Dendritic cell treated with granulocyte-macrophage colony-stimulating factor and Interleukin-4, amounts not matched to agents 40 ng/mL and 50 ng/mL, for 4 days (primary cell): Measurements from ENCODE around the gene ATG7.
A peak's percentile ranks its signal among the peaks of the same experiment; 100 is the strongest.
"Not testable (repeated sequence)": the region's sequence is repeated elsewhere in the genome, so short reads cannot be mapped to it uniquely, and the experiment has no call there.

ENCODE experiments used
- H3K27ac Mint-ChIP-seq: one replicate; pipeline ENCODE4 v1.8.0; 2022; ENCODE audit warnings: mild to moderate bottlenecking, mixed read lengths
- H3K27me3 Mint-ChIP-seq: one replicate; pipeline ENCODE4 v1.8.0; 2022; ENCODE audit warnings: mild to moderate bottlenecking, mixed read lengths
- H3K36me3 Mint-ChIP-seq: one replicate; pipeline ENCODE4 v1.8.0; 2022; ENCODE audit warnings: low read depth, mixed read lengths
- H3K4me1 Mint-ChIP-seq: one replicate; pipeline ENCODE4 v1.8.0; 2022; ENCODE audit warnings: low read depth, mixed read lengths
- H3K4me3 Mint-ChIP-seq: one replicate; pipeline ENCODE4 v1.8.0; 2022; ENCODE audit warnings: mild to moderate bottlenecking, moderate library complexity, mixed read lengths
- H3K9me3 Mint-ChIP-seq: one replicate; pipeline ENCODE4 v1.8.0; 2022; ENCODE audit warnings: mixed read lengths
- intact Hi-C: fragments of 100-400 bp; cut with micrococcal nuclease; formaldehyde crosslinking; loops from one replicate; pipeline ENCODE4 v1.15.0; 2022

ATG7 gene

DNA sequence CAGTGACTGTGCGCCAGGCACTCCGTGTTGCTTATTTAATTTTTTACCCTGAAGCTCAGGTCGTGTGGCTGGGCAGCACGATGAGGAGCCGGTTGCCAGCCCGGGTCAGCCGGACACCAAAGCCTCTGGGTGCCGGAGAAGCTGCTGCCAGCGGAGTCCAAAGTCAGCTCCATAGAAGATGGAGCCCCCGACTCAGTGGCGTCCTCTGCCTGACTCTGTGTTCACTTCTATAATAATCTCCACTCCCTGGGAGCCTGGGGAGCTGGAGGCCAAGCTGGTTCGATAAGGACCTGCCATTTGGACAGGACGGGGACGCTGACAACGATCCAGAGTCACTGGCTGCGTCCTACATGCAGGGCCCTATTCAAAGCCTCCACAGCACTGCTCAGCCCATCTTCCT is 292.9 kb downstream of the ATG7 start:
- Mint-ChIP-seq H3K4me1 (no peaks in the 10 kb centered on the region), H3K9me3 (no peaks in the 10 kb centered on the region), H3K27ac (no peak overlapping the region), H3K4me3 (no peak overlapping the region), H3K27me3 (no peaks in the 10 kb centered on the region), H3K36me3 (peaks cover 92% of the 10 kb centered on the region)
- intact Hi-C loops: no loop called here

DNA sequence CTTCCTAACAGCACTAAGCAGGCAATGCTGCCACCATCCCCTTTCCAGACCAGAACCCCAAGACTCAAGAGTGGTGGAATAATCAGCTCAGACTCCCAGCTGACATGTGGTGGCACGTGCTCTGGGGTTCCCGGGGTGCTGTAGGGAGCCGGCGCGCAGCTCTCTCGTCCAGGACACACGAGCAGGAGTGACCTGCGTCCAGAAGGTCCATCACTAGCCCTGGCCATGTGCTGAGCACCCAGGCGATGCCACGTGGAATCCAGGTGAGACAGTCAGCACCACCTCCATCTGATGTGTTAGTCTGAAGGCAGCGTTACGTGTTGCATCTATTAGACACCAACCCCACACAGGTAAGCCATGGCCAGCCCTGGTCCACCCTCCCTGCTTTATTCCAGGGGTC is 293.3 kb downstream of the ATG7 start:
- no peaks in the 10 kb centered on the region for H3K9me3 Mint-ChIP-seq
- H3K27ac Mint-ChIP-seq: no peak overlapping the region
- intact Hi-C loops: no loop called here
- H3K36me3 Mint-ChIP-seq: peaks cover 92% of the 10 kb centered on the region
- no peak overlapping the region for H3K4me3 Mint-ChIP-seq
- peaks cover 2% of the 10 kb centered on the region for H3K4me1 Mint-ChIP-seq
- H3K27me3 Mint-ChIP-seq: no peaks in the 10 kb centered on the region

DNA sequence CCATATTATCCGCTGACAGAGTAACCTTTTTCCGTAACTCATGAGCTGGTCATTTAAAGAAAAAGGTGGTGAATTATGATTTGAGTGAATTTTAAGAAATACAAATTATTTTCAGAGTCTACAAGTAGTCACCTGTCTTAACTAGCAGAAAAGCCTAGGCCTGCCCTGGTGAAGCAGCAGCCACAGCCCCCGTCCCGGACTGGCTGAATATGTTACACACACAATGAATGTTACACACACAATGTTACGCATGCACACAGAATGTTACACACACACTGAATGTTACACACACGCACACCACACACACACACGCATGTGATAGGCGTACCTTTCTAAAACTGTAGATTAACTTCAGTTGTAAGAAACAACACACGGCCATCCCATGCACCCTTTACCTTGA is 293.7 kb downstream of the ATG7 start:
- Mint-ChIP-seq H3K27me3 (no peaks in the 10 kb centered on the region), H3K4me3 (no peak overlapping the region), H3K36me3 (peaks cover 90% of the 10 kb centered on the region), H3K4me1 (peaks cover 6% of the 10 kb centered on the region), H3K9me3 (no peaks in the 10 kb centered on the region), H3K27ac (no peak overlapping the region)
- intact Hi-C loops: no loop called here

- peaks cover 85% of the 10 kb centered on the region for H3K36me3 Mint-ChIP-seq
- H3K27me3 Mint-ChIP-seq: no peaks in the 10 kb centered on the region
Measured at GRCh38 chr3:11566478-11566877, 294.3 kb downstream of the ATG7 start.

DNA sequence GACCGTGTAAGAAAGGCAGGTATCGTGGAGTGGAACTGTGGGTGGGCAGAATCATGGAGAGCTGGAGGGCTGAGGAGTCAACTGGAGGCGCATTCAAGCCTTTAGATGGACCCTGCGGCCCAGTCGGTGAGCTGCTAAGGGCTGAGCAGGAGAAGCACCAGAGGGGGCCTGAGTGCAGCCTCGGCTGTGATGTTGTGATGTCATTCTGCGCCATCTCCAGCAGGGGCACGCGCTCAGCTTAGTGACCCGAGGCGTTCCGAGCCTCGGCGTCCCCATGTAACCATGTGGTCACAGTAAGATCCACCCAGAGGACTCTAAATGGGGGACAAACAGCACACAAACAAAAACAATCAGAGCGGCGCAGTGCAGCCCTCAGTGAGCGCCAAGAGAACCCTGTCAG is 294.7 kb downstream of the ATG7 start:
- intact Hi-C loops: no loop called here

More at GRCh38 chr3:11566478-11566877, 294.3 kb downstream of the ATG7 start:
- intact Hi-C loops: no loop called here
- Mint-ChIP-seq H3K4me3 (no peak overlapping the region), H3K4me1 (peaks cover 12% of the 10 kb centered on the region), H3K9me3 (no peaks in the 10 kb centered on the region), H3K27ac (no peak overlapping the region)

DNA sequence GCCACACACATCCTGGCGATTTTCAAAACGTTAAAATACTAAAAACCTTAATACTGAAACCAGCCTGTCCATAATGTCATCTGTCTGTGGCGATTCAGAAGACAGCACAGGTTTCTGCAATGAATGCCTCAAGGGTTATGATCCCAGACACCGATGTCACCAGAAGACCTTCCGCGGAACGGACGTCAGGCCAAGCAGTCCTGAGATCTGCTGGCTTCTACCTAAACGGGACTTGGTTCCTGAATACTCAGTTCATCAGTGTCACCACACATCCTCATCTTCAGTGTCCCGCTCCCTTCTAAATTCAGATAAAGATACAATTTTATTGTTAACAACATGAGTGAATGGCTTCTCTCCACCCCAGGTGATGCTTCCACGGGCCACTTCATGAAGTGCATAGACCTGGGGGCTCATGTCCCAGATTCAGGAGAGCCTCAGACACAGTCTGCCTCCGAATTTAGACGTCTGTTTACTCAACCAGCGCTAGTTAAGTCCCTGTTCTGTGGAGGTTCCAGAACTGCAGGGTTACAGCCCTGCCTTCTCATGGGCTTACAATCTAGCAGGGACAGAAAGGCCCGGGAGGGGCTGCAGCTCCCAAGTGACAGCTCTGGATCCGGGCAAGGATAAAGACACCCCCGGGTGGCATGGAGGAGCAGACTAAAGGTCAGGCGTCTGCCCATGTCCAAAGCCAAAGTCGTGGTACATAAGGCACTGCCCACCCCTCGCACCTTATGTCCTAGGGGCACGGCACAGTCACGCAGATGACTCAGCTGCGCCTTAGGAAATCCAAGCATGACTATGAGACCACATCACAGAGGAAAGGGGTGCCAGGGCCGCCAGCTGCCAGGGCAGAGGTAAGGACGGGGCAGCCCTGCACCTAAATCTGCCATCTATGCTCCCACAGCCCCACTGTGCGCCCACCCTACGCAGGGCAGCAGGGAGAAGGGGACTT is 295.6 kb downstream of the ATG7 start:
- Mint-ChIP-seq H3K27me3 (no peaks in the 10 kb centered on the region), H3K4me3 (no peak overlapping the region), H3K4me1 (peaks cover 18% of the 10 kb centered on the region), H3K27ac (no peak overlapping the region), H3K36me3 (peaks cover 82% of the 10 kb centered on the region), H3K9me3 (no peaks in the 10 kb centered on the region)
- intact Hi-C loops: no loop called here

More for the DNA sequence above, 294.7 kb downstream of the ATG7 start:
- no peaks in the 10 kb centered on the region for H3K27me3 Mint-ChIP-seq
- no peaks in the 10 kb centered on the region for H3K9me3 Mint-ChIP-seq
- no peak overlapping the region for H3K27ac Mint-ChIP-seq
- H3K4me3 Mint-ChIP-seq: no peak overlapping the region
- peaks cover 83% of the 10 kb centered on the region for H3K36me3 Mint-ChIP-seq
- peaks cover 16% of the 10 kb centered on the region for H3K4me1 Mint-ChIP-seq

DNA sequence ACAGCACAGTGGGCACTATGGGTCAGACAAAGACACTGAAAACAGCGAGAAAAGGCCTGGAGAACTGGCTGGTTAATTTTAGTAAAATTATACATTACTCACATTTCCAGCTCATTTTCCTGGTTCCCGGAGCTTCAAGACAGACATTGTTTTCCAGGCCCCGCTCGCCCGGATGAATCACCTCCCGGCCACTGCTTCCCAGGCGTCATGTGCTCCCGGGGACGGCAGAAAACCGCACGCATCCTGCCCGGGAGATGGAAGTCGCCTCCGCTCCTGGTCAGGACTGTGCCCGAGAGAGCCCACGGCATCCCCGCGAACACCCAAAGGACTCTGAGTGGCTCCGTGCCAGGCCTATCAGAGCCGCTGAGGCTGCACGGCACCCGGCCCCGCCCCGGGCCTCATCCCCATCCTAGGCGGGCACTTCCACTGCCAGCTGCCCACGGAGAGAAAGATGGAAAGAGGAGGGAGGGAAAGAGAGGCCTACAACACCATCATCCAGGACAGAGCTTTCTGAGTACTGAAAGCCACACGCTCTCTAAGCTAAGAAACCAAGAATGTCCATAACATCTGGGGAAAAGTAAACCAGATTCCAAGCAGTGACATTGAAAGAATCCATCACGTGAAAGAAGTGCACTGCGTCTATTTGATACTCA is 296.4 kb downstream of the ATG7 start:
- Mint-ChIP-seq H3K4me3 (no peak overlapping the region), H3K36me3 (peaks cover 82% of the 10 kb centered on the region)
- intact Hi-C loops: no loop called here

GRCh38 chr3:11569156-11569741 is 297.1 kb downstream of the ATG7 start:
- Mint-ChIP-seq H3K27me3 (no peaks in the 10 kb centered on the region), H3K36me3 (peaks cover 77% of the 10 kb centered on the region), H3K27ac (peak overlapping the region; percentile 35), H3K4me3 (no peak overlapping the region), H3K4me1 (peaks cover 18% of the 10 kb centered on the region), H3K9me3 (no peaks in the 10 kb centered on the region)
- intact Hi-C loops: no loop called here

More for the DNA sequence above, 296.4 kb downstream of the ATG7 start:
- no peak overlapping the region for H3K27ac Mint-ChIP-seq
- H3K27me3 Mint-ChIP-seq: no peaks in the 10 kb centered on the region
- H3K9me3 Mint-ChIP-seq: no peaks in the 10 kb centered on the region
- H3K4me1 Mint-ChIP-seq: peaks cover 18% of the 10 kb centered on the region

DNA sequence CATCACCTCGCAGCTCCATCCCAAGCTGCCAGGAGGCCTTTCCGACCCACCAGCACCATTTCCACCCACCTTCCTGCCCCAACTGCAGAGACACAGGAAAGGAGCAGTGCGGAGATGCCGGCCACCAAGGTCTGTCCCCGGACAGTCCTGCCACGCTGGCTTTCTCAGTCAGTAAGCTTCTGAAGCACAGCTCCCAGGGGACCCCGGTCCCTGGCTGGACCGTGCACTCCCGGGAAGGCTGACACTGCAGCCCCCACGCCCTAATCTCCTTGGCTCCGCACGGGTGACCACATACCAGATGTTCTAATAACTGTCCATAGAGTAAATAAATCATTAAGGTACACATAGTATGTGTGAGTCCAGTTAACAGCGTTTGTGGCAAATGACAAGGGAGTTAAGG is 298.1 kb downstream of the ATG7 start:
- peaks cover 73% of the 10 kb centered on the region for H3K36me3 Mint-ChIP-seq
- no peaks in the 10 kb centered on the region for H3K27me3 Mint-ChIP-seq
- H3K27ac Mint-ChIP-seq: peak overlapping the region; percentile 8
- H3K9me3 Mint-ChIP-seq: no peaks in the 10 kb centered on the region
- H3K4me1 Mint-ChIP-seq: peaks cover 18% of the 10 kb centered on the region
- intact Hi-C loops: no loop called here
- no peak overlapping the region for H3K4me3 Mint-ChIP-seq

GRCh38 chr3:11570789-11571495 is 298.7 kb downstream of the ATG7 start:
- no peaks in the 10 kb centered on the region for H3K9me3 Mint-ChIP-seq
- H3K27ac Mint-ChIP-seq: peak overlapping the region; percentile 8
- H3K4me3 Mint-ChIP-seq: no peak overlapping the region
- H3K36me3 Mint-ChIP-seq: peaks cover 74% of the 10 kb centered on the region
- H3K4me1 Mint-ChIP-seq: peaks cover 18% of the 10 kb centered on the region
- intact Hi-C loops: no loop called here
- H3K27me3 Mint-ChIP-seq: no peaks in the 10 kb centered on the region

DNA sequence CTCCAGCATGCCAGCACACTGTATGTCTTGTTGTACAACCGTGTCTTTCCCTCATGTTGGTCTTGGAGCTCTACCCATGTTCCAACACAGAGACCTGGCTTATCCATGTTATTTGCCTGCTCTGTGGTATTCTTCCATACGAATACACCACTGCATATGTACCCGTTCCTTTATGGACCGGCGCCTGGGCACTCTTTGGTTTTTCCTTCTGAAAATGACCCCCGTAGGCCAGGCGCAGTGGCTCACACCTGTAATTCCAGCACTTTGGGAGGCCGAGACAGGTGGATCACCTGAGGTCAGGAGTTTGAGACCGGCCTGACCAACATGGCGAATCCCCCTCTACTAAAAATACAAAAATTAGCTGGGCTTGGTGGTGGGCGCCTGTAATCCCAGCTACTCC is 300.5 kb downstream of the ATG7 start:
- H3K9me3 Mint-ChIP-seq, H3K4me3 Mint-ChIP-seq, intact Hi-C loops, H3K27ac Mint-ChIP-seq, H3K27me3 Mint-ChIP-seq: not testable (repeated sequence)
- Mint-ChIP-seq H3K4me1 (peaks cover 18% of the 10 kb centered on the region), H3K36me3 (peaks cover 58% of the 10 kb centered on the region)

DNA sequence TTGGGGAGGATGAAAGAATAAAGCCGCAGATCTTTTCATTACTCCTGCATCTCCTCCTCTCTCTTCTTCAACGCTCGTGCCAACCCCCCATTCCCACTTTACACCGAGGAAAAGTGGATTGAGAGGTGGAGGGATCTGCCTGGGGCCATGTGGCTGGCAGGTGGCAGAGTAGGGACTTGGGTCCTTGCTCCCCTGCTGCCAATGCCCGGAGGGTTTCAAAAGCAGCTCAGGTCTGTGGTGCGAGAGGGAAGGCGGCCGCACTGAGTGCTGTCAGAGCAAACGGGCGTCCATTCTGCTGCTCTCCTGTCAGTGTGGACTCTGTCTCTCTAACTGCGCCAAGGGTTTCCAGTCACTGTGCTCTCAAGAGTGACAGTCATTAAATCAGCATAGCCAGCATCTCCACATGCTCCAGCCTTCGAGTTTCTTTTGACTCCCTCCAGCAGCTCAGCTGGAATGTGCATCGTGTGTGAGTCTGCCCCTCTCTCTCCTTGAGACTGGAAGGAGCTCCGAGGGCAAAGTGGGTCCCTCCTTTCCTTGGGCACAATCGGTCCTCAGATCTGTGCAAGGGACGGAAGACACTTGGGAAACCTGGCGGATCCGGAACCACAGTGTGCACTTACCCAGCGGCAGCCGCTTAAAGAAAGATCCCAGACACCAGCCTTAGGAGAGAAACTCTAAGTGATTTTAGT is 302.9 kb downstream of the ATG7 start:
- Mint-ChIP-seq H3K27ac (no peak overlapping the region), H3K36me3 (peaks cover 45% of the 10 kb centered on the region), H3K27me3 (no peaks in the 10 kb centered on the region), H3K4me1 (peaks cover 18% of the 10 kb centered on the region), H3K9me3 (no peaks in the 10 kb centered on the region), H3K4me3 (no peak overlapping the region)
- intact Hi-C loops: no loop called here

GRCh38 chr3:11575677-11576076 is 303.5 kb downstream of the ATG7 start:
- Mint-ChIP-seq H3K4me1 (peaks cover 14% of the 10 kb centered on the region), H3K4me3 (no peak overlapping the region), H3K9me3 (no peaks in the 10 kb centered on the region), H3K27me3 (no peaks in the 10 kb centered on the region), H3K36me3 (peaks cover 42% of the 10 kb centered on the region), H3K27ac (no peak overlapping the region)
- intact Hi-C loops: no loop called here
